Chondrocyte (in vitro differentiated cells): Measurements from ENCODE around the gene SCYL1. TPM values are rescaled to one million over a fixed set of nuclear protein-coding genes. Genes with fewer than 3 reads are reported as not detected.

Experiments used
- DNase-seq: peaks from one replicate; pipeline ENCODE4 v3.0.0; 2021; ENCODE audit warnings: mixed read lengths, low spot score
- H3K27ac Mint-ChIP-seq: one replicate; pipeline ENCODE4 v1.8.0; 2021; ENCODE audit warnings: mild to moderate bottlenecking, moderate library complexity, mixed read lengths; ENCODE audit not compliant: unreplicated experiment
- H3K27me3 Mint-ChIP-seq: 2 replicates; pipeline ENCODE4 v1.8.0; 2021; ENCODE audit warnings: low read depth, mixed read lengths
- H3K36me3 Mint-ChIP-seq: 2 replicates; pipeline ENCODE4 v1.8.0; 2021; ENCODE audit warnings: low read depth, mixed read lengths
- H3K4me1 Mint-ChIP-seq: 2 replicates; pipeline ENCODE4 v1.8.0; 2021; ENCODE audit warnings: low read depth, mild to moderate bottlenecking, mixed read lengths
- H3K4me3 Mint-ChIP-seq: one replicate; pipeline ENCODE4 v1.8.0; 2021; ENCODE audit warnings: mild to moderate bottlenecking, moderate library complexity, mixed read lengths; ENCODE audit not compliant: unreplicated experiment
- H3K9me3 Mint-ChIP-seq: 2 replicates; pipeline ENCODE4 v1.8.0; 2021; ENCODE audit warnings: low read depth, mixed read lengths
- CTCF ChIP-seq: fragments of 200-600 bp; sonication (generic); IDR thresholded peaks from 2 replicates; pipeline ENCODE4 v1.5.0; 2021; ENCODE audit warnings: antibody characterized with exemption, mild to moderate bottlenecking, moderate library complexity
- total RNA-seq: library from RNA; stranded (reverse); gene quantifications from 3 replicates; pipeline ENCODE4 v1.2.1, GENCODE V29; 2021

SCYL1 gene
- total RNA-seq, 1 donor from 2014 or later = 108 TPM

- DNase-seq = no peak
- H3K27ac Mint-ChIP-seq = no peak overlapping the region
- peaks cover 15% of the 10 kb centered on the region for H3K36me3 Mint-ChIP-seq
- H3K4me3 Mint-ChIP-seq = no peak overlapping the region
- H3K9me3 Mint-ChIP-seq = no peaks in the 10 kb centered on the region
- H3K4me1 Mint-ChIP-seq = peaks cover 20% of the 10 kb centered on the region
- TF ChIP-seq CTCF = no peak
- H3K27me3 Mint-ChIP-seq = no peaks in the 10 kb centered on the region
These were observed 18.0 kb downstream of the SCYL1 start for GRCh38 chr11:65542738-65543390.

- no peaks in the 10 kb centered on the region for H3K27me3 Mint-ChIP-seq
- H3K4me3 Mint-ChIP-seq = no peak overlapping the region
- no peak for TF ChIP-seq CTCF
- H3K4me1 Mint-ChIP-seq = peaks cover 12% of the 10 kb centered on the region
- H3K27ac Mint-ChIP-seq = no peak overlapping the region
- peaks cover 31% of the 10 kb centered on the region for H3K36me3 Mint-ChIP-seq
- no peak for DNase-seq
- H3K9me3 Mint-ChIP-seq = no peaks in the 10 kb centered on the region
These were observed 21.0 kb downstream of the SCYL1 start for GRCh38 chr11:65545853-65546216.

GRCh38 chr11:65546217-65546958 is 21.5 kb downstream of the SCYL1 start:
- H3K36me3 Mint-ChIP-seq = peaks cover 36% of the 10 kb centered on the region
- H3K27ac Mint-ChIP-seq = no peak overlapping the region
- no peak overlapping the region for H3K4me3 Mint-ChIP-seq
- peaks cover 8% of the 10 kb centered on the region for H3K4me1 Mint-ChIP-seq
- no peak for DNase-seq
- no peaks in the 10 kb centered on the region for H3K9me3 Mint-ChIP-seq
- no peaks in the 10 kb centered on the region for H3K27me3 Mint-ChIP-seq
- no peak for TF ChIP-seq CTCF

- Mint-ChIP-seq H3K27me3 (no peaks in the 10 kb centered on the region), H3K9me3 (no peaks in the 10 kb centered on the region), H3K4me3 (no peak overlapping the region), H3K4me1 (peaks cover 10% of the 10 kb centered on the region), H3K27ac (no peak overlapping the region), H3K36me3 (peaks cover 47% of the 10 kb centered on the region)
- no peak for DNase-seq
- TF ChIP-seq CTCF = no peak
These were observed 22.7 kb downstream of the SCYL1 start for GRCh38 chr11:65547446-65548125.

GRCh38 chr11:65548395-65548794 is 23.5 kb downstream of the SCYL1 start:
- H3K4me1 Mint-ChIP-seq = peaks cover 10% of the 10 kb centered on the region
- peaks cover 46% of the 10 kb centered on the region for H3K36me3 Mint-ChIP-seq
- no peaks in the 10 kb centered on the region for H3K9me3 Mint-ChIP-seq
- H3K4me3 Mint-ChIP-seq = no peak overlapping the region
- TF ChIP-seq CTCF = no peak
- DNase-seq = no peak
- no peak overlapping the region for H3K27ac Mint-ChIP-seq
- H3K27me3 Mint-ChIP-seq = no peaks in the 10 kb centered on the region
